GM12874 (cell line): Measurements from ENCODE around the gene SDK2.

ENCODE experiments used
- TF ChIP-seq, protein P1 (sequence below): IDR thresholded peaks from 2 replicates; pipeline ENCODE4 v1.5.1; 2011; ENCODE audit warnings: low read depth, mild to moderate bottlenecking, control low read depth, low read length, moderate library complexity; ENCODE audit not compliant: insufficient read depth

Gene SDK2

GRCh38 chr17:73478334-73478733, 165.9 kb downstream of the SDK2 start:
- TF ChIP-seq, protein P1, sequence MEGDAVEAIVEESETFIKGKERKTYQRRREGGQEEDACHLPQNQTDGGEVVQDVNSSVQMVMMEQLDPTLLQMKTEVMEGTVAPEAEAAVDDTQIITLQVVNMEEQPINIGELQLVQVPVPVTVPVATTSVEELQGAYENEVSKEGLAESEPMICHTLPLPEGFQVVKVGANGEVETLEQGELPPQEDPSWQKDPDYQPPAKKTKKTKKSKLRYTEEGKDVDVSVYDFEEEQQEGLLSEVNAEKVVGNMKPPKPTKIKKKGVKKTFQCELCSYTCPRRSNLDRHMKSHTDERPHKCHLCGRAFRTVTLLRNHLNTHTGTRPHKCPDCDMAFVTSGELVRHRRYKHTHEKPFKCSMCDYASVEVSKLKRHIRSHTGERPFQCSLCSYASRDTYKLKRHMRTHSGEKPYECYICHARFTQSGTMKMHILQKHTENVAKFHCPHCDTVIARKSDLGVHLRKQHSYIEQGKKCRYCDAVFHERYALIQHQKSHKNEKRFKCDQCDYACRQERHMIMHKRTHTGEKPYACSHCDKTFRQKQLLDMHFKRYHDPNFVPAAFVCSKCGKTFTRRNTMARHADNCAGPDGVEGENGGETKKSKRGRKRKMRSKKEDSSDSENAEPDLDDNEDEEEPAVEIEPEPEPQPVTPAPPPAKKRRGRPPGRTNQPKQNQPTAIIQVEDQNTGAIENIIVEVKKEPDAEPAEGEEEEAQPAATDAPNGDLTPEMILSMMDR, result no peak

DNA sequence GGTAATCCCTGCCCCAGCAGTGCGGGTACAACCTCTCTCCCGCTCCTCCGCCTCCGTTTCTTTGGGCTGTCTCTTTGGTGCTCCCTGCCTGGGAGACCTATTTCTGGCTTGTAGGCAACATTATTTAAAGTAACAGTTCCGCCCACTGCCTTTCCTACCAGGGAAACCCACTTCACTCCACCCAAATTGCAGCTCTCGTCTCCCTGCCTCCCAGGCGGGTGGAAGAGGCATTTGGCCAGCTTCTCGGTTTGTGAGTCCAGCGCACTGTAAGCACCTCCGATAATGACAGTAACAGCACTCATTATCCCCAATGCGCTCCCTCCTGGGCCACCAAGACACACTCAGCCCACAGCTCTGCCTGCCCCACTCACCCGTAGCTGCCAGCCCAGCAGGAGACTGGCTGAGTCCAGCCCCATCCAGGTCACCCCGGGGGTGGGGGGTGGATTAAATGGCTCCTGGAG, 167.3 kb downstream of the SDK2 start:
- TF ChIP-seq, protein P1, result no peak

GRCh38 chr17:73474370-73474988, 169.8 kb downstream of the SDK2 start:
- TF ChIP-seq, protein P1, result no peak

- TF ChIP-seq, protein P1, result no peak
Observed at GRCh38 chr17:73471924-73472323, 172.3 kb downstream of the SDK2 start.

- TF ChIP-seq, protein P1, result no peak
Observed at GRCh38 chr17:73470316-73470826, 173.9 kb downstream of the SDK2 start.

- TF ChIP-seq, protein P1, result no peak
Observed at GRCh38 chr17:73469311-73469710, 174.9 kb downstream of the SDK2 start.

DNA sequence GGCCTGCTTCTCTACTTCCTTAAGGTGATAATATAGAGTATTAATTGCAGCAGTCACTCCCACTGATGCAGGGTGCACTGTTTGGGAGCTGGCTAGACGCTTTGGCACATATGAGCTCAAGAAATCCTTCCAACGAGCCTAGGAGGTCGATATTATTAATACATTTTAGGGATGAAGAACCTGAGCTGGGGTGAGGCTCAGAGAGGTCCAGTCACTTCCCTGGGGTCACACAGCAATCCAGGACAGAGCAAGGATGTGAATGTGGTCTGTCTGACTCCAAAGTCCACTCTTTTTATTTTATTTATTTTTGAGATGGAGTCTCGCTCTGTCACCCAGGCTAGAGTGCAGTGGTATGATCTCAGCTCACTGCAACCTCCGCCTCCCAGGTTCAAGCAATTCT, 176.0 kb downstream of the SDK2 start:
- TF ChIP-seq, protein P1, result no peak
